Measurements from ENCODE around the gene CERS6.

- no peak for TF ChIP-seq CTCF (IDR thresholded peaks at IDR 0.05 in 8 of 11, conservative IDR thresholded peaks at IDR 0.05 in 3 of 11)
- no peak for TF ChIP-seq POLR2A (IDR thresholded peaks at IDR 0.05)
- no peak for TF ChIP-seq POLR2AphosphoS5 (IDR thresholded peaks at IDR 0.05)
Measured at GRCh38 chr2:168469281-168469988, 13.4 kb downstream of the CERS6 start.

Measured in spleen (tissue), 7 donors.